Measurements from ENCODE around the gene NUBP2.
"Not testable (repeated sequence)": the region's sequence is repeated elsewhere in the genome, so short reads cannot be mapped to it uniquely, and the experiment has no call there.

NUBP2 gene

DNA sequence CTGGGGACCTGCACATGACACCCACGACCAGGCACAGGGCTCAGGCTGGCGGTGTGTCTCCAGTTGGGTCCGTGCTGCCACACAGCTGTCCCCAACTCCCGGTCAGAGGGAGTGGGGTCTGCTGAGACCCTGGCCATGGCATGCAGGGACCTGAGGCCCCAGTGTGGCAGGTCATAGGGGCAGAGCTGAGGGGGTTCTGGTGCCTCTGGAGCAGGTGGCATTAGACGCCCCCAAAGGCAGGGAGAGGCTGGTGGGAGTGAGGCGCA, 4.2 kb downstream of the NUBP2 start:
- DNase-seq, result no peak

DNA sequence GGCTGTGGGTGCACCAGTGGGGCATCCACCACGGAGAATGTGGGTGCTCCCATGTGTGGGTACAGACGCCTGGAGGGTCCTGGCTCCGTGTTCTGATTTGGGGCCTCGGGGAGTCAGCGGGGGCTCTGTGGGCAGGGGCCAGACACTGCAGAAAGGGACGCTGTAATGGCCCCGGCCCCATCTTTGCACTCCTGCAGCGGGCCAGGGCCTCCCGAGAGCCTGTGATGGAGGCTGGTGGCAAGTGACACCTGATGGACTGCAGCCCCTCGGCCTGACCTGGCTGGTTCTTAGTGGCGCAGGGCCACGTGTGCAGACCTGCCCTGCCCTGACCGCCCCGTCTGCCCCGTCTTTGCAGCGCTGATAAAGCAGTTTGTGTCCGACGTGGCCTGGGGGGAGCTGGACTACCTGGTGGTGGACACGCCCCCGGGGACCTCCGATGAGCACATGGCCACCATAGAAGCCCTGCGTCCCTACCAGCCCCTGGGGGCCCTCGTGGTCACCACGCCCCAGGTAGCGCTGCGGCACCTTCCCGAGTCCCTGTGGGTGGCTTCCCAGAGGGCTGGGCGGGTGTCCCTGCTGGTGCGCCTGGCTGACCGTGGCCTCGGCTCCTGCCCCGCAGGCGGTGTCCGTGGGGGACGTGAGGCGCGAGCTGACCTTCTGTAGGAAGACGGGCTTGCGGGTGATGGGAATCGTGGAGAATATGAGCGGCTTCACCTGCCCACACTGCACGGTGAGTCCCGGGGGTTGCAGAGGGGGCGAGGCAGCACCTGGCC, 4.7 kb downstream of the NUBP2 start:
- no peak for DNase-seq

DNA sequence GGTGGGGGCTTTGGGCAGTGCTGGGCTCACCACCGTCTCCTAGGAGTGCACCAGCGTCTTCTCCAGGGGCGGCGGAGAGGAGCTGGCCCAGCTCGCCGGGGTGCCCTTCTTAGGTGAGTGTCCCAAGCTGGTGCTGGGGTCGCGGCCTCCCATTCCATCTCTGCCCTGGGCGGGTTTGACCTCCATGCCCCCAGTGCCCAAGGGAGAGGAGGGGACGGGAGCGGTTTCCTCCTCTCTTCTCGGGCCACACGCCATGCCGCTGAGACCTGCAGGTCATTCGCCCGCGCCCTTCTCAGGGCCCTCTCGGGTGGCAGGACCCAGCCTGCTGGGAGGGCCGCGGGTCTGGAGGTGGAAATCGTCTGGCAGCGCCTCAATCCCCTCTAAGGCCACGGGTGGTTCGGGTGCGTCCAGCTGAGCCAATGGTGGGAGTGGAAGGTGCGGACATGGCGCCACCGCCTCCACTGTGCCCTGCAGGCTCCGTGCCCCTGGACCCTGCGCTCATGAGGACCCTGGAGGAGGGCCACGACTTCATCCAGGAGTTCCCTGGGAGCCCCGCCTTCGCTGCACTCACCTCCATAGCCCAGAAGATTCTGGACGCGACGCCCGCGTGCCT, 5.4 kb downstream of the NUBP2 start:
- no peak for DNase-seq

DNA sequence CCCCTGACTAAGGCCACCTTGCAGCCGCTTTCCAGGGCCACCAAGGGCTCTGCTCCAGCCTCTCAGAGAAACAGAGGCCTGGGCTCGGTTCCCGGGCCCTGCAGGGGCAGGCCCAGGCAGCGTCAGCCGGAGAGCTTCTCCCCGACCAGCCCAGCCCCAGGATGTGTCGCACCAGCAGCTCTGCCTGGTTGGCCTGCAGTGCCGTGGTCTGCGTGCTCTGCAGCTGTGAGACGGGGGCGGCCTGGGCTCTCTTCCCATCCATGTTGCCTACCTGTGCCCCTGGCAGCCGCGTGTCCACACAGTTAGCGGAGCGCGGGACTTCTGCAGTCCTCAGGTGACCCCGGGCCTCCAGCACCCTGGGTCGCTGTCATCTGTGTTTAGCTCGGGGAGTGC, 5.9 kb downstream of the NUBP2 start:
- DNase-seq, result no peak

DNA sequence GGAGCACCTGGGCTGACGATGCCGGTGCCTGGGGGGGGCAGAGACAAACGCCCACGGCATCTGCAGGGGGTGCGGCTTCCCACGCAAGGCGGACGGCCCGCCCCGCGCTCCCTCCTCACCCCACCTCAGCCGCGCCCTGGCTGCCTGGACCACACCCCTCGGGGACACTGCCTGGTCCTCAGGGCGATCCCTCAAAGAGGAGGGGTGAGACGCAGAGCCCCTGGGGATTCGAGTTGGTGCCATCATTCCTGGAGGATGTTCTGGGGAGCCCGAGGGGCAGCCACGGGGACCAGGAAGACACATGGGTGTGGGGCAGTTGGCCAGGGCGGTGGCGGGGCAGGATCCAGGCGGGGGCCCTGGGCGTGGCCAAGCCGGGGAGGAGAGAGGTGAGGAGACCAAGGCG, 6.9 kb downstream of the NUBP2 start:
- no peak for DNase-seq

DNA sequence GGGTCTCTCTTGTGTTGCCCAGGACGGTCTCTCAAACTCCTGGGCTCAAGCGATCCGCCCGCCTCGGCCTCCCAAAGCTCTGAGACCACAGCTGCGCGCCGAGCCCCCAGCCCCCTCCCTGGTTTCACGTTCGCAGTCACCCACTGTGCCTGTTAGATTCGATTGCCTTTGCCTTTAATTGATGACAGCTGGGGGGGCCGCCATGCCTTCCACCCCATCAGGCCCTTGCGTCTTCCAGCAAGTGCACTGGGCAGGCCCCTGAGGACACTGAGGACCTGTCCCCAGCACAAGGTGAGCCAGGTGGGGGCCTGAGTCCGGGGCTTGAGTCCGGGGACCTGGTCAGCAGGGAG, 7.5 kb downstream of the NUBP2 start:
- no peak for DNase-seq

DNA sequence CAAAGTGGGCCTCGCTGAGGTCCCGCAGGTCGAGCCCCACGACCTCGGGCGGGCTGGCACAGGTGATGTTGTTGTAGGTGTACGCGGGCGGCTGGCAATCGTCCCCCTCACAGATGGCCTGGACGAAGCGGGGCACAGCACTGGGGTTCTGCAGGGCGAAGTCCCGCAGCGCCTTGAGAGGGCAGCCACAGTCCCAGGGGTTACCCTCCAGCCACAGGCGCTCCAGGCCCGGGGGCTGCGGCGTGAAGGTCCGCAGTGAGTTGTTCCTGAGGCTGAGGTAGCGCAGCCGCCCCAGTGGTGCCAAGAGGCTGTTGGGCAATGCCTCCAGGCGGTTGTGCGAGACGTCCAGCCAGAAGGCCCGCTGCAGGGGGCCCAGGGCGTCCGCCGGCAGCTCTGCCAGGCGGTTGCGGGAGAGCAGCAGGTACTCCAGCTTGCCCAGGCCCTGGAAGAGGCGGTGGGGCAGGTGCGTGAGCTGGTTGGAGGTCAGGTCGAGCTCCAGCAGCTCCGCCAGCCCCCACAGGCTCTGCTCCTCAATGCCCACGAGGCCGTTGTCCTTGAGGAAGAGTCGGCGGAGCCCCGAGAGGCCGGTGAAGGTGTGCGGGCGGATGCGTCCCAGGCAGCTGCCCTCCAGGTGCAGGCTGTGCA, 8.0 kb downstream of the NUBP2 start:
- no peak for DNase-seq

DNA sequence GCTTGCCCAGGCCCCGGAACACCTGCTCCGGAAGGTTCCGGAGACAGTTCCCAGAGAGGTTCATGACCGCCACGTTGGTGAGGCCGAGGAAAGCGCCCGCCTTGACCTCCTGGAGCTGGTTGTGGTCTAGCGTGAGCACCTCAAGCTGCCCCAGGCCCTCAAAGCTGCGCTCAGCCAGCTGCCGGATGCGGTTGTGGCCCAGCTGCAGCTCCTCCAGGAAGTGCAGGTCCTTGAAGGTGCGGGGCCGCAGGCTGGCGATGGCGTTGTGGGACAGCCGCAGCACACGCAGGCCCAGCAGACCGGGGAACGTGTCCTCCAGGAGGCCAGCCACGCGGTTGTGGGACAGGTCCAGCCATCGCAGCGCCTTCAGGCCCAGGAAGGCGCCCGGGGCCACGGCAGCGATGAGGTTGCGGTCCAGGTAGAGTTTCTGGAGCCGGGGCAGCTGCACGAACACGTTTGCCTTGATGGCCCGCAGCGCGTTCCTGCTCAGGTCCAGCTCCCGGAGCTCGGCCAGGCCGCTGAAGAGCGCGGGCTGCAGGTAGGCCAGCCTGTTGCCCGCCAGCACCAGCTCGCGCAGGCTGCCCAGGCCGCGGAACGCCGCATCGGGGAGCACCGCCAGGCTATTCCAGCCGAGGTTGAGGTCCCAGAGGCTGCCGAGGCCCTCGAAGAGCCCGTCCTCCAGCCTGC, 8.6 kb downstream of the NUBP2 start:
- no peak for DNase-seq

DNA sequence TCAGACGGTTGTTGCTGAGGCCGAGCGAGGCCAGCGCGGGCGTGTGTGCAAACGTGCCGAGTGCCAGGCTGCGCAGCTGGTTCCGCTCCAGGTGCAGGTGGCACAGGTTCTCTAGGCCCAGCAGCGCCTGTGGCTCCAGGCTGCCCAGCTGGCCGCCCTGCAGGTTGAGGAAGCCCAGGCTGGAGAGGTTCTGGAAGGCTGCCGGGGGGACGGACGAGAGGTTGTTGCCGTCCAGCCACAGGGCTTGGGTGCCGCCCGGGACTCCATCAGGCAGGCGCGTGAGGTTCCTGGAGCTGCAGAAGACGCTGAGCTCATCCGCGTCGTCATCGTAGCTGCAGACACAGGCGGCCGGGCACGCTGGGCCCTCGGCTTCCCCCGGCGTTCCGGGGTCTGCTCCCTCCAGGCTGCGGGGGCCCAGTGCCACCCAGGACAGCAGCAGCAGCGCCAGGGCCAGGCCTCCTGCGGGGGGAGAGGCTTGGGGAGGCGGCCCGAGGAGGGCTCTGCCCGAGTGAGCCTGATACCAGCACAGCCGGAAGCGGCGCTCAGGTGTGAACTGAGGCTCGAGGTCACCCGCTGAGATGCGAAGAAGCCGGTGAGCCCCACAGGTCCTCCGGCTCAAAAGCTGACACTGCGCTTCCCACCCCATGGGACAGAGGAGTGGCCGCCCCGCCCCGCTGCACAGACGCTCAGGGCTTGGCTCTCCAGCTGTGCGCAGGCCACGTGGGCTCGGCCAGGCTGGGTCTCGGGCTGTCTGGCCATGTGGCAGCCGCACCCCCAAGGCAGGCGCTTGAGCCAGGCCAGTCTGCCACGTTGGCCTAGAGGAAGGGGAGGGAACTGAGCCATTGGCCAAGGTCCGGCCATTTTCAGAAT, 9.4 kb downstream of the NUBP2 start:
- DNase-seq, result no peak

DNA sequence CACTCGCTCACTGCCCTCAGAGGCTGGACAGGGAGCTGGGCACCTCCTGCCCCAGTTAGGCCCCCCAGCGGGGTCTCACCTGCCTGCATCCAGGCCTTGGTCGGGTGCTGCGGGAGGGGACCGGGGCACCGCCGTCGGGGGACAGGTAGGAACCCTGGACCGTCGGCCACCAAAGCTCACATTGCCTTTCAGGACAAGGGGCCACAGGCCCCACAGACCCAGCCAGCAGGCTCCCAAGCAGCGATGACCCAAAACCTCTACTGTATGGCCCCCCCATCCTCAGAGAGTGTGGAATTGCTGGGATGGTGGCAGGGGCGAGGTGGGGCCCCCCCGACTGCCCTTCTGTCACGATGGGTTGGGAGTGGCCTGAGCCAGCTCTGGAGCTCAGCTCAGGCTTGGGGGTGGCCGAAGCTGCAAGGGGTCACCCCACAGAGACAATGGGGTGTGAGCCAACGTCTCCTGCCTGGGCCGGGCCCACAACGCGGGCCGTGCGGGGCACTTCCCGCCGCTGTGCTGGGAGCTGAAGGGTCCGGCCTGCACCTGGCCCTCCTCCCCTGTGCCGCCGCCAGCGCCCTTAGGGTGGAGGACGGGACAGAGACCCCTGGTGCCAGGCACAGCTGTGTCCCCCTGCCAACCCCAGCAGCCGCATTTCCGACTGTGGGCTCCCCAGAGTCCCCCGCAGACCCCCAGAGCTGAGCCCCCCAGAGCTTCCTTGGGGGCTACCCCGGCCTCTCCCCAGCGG, 10.2 kb downstream of the NUBP2 start:
- DNase-seq, result no peak

DNA sequence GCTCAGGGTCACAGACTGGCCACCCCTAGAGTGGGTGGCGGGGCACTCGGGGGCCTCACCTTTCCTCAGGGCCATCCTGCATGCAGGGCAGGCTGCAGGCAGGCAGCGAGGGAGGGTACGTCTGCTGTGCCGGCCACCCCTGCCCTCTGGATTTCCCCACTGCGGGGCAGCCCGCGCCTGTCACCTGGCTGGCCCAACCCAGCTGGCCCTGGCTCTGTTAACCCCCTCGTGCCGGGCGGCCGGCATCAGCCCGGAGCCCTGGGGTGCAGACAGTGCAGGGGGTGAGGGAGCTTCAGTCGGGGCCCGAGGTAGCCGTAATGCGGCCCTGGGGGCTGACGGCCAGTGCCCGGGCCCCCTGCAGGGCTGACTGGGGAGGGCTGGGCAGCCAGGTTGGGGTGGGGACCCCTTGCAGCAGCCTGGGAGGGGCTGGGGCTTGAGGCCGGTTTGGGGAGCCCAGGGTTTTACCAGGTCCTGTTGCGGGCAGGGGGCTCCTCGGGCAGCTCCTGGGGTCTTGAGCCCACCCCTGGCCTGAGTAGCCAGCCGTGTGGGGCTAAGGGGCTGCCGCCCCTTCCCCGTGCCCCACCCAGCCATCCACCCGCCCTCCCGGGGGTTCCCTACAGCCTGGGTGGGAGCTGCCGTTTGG, 10.9 kb downstream of the NUBP2 start, which contains the start of gene IGFALS:
Gene IGFALS, minus strand, starts transcription at position 128 of the 643 bp plus-strand sequence. Its CDS starts 53 bp downstream, at position 75.
- DNase-seq, result no peak

DNA sequence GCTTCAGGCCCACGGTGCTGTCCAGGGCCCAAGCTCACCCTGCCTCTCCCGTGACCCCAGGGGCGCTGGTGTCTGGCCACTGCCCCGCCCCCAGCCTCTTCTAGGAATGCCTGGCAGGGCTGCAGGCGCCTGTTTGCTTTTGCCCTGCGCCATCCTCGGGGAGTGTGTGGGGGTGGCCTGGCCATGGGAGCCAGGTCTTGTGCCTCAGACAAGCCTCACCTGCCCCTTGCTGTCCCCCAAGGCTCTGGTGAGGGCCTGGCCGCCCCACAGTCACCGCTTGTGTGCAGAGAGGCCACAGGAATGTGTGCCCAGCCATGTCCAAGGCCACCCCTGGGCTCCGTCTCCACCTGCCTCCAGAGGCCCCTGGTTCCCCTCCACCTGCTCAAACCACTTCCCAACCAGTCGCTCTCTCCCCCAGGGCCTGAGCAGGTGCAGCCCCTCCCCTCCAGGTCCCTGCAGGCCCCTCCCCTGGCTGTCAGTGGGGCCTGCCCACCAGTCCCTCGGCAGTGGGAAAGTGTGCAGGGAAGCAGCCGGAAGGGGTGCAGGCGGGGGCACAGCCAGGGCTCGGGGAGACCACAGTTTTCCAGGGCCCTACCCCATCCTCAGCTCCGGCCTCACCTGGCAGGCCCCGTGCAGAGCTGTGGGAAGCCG, 11.6 kb downstream of the NUBP2 start:
- DNase-seq, result no peak

DNA sequence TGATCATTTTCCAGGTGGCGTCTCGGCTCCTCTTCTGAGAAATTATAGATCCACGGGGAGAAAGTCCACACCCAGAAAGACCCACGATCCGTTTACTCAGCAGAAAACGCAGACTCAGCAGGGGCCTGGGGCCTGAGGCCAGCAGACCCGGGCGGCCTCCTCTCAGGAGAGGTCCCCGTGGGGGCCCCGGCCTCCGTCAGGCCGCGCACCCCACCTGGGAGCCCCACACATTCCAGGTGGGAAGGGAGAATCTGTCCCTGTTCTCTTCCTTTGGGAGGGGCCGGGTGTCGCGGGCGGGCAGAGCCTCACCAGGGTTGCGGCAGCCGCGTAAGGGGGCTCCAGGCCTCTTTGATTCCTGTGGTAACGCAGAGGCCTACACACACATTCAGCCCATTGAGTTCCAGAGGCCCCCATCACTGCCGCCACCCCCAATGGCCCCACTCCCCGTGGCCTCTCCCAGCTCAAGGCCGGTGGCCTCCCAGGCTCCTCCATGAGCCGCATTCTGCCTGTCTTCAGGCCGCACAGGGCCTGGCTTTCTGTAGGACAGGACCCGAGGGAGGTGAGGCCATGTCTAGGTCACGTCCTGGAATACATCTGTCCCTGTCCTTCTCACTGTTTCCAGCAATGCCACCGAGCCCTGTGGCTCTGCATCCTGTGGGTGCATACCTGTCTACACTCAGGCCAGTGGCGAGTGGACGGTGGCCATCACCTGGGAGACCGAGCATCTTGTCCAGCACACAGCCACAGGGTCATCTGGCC, 12.3 kb downstream of the NUBP2 start:
- DNase-seq, result no peak

DNA sequence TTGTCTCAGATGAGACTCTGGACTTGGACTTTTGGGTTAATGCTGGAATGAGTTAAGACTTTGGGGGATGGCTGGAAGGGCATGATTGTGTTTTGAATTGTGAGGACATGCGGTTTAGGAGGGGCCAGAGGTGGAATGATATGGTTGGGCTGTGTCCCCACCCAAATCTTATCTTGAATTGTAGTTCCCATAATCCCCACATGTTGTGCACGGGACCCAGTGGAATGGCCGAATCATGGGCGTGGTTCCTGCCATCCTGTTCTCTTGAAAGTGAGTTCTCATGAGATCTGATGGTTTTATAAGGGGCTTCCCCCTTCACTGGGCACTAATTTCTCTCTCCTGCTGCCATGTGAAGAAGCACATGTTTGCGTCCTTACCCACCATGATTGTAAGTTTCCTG, 16.5 kb downstream of the NUBP2 start:
- not testable (repeated sequence) for DNase-seq

DNA sequence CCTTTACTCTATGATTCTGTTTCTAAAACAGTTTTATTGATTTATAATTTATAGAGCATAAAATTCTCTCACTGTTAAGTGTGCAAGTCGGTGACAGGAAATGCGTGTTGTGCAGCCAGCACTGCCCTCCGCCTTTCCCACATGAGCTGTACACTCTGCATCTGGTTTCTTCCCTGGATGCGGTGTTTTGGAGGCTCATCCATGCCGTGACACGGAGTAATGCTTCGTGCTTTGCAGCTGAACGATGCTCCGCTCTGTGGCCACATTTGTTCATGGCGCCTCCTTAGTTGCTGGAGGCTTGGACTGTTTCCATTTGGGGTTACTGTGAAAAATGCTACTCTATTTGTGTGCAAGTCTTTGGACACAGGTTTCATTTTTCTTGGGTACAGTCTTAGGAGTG, 17.9 kb downstream of the NUBP2 start:
- DNase-seq, result no peak

DNA sequence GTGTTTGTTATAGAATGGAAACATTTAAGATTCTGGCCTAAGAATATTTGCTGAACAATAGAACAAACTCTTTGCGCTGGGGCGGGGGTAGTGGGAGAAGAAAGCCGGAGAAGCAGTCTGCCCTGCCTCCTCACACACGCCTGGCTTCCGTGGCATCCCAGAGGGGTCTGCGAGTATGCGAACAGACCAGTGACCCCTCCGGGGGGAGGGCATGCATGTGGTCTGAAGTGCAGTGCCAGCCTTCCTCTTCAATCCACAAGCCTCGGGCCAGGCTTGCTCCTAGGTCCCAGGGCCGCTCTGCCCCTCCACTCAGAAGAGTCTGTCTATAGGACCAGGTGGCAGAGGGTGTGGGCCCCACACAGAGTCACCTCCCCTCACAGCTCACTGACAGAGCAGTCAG, 24.9 kb downstream of the NUBP2 start:
- DNase-seq, result no peak

DNA sequence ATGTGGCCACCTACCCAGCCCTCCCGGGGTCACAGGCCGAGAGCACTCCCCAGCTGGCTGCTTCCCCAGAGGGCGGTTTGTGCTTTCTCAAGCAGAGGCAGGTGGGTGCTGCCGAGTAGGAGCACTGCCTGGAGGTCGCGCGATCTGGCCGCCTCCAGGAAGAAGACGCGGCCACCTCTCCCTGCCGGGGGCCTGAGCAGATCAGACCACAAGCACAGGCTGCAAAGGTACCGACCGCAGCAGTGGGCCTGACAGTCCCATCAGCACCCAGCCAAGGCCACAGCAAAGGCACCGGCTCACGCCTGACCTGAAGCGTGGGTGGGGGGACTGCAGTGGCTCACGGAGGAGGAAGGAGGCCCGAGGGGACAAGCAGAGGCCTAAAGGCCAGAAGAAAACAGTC, 25.9 kb downstream of the NUBP2 start:
- DNase-seq, result no peak

DNA sequence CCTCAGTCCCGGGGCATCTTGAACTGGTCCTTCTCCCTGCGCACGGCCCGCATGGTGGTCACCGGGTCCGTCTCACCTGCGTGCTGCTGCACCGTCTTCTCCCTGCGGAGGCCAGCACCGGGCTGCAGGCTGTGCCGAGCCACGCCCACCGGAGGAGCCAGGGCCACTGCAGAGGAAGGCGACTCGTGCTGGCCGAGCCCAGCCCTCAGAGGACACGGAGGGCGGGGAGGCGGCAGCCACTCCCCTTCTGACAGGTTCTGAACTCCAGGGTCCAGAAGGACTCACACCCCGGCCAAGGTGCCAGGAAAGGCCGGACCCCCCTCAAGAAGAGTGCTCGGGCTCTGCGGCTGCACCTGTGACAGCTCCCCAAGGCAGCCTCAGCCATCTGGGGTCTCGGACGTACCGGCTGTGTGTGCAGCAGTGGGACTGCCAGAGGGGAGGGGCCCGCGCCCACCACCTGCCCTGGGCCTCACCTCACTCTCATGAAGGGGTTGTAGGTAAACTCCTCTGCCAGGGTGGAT, 26.6 kb downstream of the NUBP2 start:
- DNase-seq, result no peak

DNA sequence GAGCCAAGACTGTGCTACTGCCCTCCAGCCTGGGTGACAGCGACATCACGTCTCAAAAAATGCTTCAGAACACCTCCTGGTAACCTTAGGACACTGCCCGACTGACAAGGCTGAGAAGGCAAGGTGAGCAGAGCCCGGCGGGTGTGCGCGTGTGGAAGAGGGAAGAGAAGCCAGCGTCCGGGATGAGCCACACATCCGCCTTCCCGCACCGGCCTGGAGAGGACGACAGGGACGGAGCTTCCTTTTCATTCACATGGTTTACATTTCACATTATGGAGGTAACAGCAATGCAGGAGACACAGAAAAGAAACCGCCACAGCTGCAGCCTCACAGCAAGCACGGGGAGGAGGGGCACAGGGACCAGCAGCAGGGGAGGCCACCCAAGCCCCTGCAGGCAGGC, 27.3 kb downstream of the NUBP2 start:
- DNase-seq, result no peak

DNA sequence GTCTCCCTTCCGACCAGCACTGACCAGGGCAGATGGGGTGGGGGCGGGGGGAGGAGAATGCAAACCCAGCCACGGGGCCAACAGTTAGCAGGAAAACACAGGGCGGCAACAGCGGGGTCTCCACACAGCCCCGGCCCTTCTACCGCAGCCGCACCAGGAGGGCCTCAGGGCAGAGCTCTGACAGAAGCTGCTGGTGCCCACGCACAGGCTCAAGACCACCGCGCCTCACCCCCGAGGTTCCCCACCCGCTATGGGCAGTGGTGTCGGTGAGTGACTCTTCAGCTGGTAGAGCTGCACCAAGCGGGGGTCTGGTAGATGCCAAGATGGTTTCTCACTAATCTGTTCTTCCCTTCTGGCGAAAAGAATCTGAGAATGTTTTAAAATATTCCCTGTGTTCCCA, 27.8 kb downstream of the NUBP2 start:
- no peak for DNase-seq
